NCI-H1092 treated with DMSO at 0.1 percent for 48 hours (cell line): ENCODE measurements around the gene MTX1.
"Not testable (repeated sequence)": the region's sequence is repeated elsewhere in the genome, so short reads cannot be mapped to it uniquely, and the experiment has no call there.

ENCODE experiments used
- DNase-seq: peaks from one replicate; lab custom pipeline; 2025; lab: John Stamatoyannopoulos, UW

Gene MTX1

GRCh38 chr1:155189926-155190325 is 18.6 kb upstream of the MTX1 start:
- DNase-seq = not testable (repeated sequence)

- DNase-seq = no peak
Observed at GRCh38 chr1:155191904-155192303, 16.6 kb upstream of the MTX1 start.

- peak; percentile 45 for DNase-seq
Observed at GRCh38 chr1:155192346-155193274, 15.9 kb upstream of the MTX1 start.

GRCh38 chr1:155193275-155193990 is 15.1 kb upstream of the MTX1 start:
- peak; percentile 92 for DNase-seq

DNA sequence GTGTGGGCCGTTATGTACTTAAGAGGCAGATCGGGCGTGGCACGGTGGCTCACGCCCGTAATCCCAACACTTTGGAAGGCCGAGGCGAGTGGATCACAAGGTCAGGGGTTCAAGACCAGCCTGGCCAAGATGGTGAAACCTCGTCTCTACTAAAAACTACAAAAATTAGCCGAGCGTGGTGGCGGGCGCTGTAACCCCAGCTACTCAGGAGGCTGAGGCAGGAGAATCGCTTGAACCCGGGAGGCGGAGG is 14.6 kb upstream of the MTX1 start:
- DNase-seq = not testable (repeated sequence)

GRCh38 chr1:155195201-155196102 is 13.0 kb upstream of the MTX1 start:
- no peak for DNase-seq

- DNase-seq = no peak
Observed at GRCh38 chr1:155196103-155196892, 12.2 kb upstream of the MTX1 start.

DNA sequence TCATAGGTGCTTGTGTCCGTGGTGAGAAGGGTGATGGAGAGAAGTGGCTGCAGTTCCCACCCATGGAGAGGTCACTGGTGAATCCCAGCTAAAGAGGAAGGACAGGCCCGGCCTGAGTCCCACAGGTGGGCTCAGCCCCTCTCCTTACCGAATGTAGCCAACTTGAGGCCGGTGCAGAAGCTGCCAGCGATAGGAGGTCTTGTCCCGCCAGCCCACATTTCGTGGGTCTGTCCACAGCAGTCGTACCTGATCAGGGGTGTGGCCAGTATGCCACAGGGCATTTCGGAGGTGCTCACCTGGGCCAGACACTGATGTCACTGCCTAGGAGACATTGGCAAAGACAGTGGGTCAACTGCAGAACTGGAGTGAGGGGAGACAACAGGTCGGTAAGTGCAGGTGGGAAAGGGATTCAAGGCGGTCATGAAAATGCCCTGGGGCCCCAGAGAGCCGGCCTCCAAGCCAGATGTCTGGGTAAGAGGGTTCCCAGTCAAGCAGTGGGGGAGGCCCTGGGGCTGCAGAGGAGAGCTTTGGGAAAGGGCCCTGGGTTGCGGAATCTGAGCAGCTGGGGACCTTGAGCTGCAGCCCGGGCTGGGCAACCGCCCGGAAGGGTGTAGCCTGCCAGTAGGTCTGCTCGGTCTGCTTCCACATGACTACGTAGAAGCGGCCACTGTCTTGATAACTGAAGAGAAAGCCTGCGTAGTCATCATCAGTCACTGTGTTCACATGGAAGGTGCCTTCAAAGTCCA is 11.4 kb upstream of the MTX1 start:
- DNase-seq = no peak

GRCh38 chr1:155197901-155198546 is 10.5 kb upstream of the MTX1 start:
- DNase-seq = no peak

- no peak for DNase-seq
Observed at GRCh38 chr1:155198547-155198906, 10.0 kb upstream of the MTX1 start.

DNA sequence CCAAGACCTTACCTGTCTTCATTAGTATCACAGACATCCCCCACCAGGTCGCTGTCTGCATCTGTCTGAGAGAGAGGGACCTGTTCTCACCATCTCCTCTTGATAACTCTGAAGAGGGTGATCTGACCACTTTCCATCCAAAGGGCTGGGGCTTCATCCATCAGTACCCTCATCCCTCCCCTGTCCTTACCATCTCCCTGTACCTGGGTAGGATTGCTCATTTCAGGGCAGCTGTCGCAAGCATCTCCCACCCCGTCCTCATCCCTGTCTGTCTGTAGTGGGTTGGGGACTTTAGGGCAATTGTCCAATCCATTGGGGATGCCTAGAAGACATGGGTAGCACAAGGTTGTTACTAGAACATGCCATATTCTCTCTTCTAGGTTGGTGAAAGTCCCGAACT is 8.7 kb upstream of the MTX1 start:
- DNase-seq = no peak

- no peak for DNase-seq
Observed at GRCh38 chr1:155200920-155201319, 7.6 kb upstream of the MTX1 start.

GRCh38 chr1:155202198-155202597 is 6.3 kb upstream of the MTX1 start:
- DNase-seq = no peak

GRCh38 chr1:155202731-155203515 is 5.6 kb upstream of the MTX1 start:
- DNase-seq = no peak

DNA sequence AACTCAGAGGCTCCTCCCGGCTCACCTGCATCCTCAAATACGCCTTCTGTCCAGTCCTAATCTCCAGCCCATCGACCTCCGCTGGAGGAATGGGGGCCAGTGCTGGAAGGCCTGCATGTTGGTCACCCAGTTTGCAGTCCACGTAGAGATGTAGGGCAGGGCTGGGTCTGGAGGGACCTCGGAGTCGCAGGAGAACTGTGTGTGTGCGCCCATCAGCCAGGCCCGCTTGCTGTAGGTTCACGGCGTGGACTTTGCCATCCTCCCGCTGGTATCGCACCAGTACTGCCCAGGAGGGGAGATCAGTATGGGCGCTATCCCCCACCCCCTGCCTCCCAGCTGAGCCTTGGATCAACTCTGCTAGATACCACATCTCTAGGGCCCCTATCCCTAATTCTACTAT is 3.5 kb upstream of the MTX1 start:
- DNase-seq = no peak

DNA sequence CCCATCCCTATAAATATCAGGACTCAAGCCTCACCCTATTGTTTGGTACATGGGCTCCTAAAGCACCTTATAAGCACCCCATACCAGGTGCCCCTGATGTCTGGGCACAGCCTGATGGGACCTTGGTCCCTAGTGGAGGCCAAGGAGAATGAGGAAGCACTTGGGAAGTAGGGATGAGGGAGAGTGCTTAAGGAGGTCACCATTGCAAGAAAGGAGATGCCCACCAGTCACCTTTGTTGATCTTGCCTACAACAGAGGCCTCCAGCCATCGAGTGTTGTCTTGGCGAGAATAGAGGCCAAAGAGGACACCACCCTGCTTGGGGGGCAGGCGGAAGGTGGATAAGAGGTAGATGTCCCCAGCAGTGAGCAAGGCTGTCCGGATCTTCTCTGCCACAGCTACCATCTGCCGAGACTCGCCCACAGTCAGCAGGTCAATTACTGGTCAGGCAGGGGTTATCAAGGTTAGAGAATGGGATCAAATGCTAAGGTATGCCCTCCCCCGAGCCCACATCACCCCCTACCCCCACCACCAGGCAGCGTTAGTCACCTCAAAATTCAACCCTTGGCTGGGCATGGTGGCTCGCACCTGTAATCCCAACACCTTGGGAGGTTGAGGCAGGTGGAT is 2.4 kb upstream of the MTX1 start:
- DNase-seq = no peak

DNA sequence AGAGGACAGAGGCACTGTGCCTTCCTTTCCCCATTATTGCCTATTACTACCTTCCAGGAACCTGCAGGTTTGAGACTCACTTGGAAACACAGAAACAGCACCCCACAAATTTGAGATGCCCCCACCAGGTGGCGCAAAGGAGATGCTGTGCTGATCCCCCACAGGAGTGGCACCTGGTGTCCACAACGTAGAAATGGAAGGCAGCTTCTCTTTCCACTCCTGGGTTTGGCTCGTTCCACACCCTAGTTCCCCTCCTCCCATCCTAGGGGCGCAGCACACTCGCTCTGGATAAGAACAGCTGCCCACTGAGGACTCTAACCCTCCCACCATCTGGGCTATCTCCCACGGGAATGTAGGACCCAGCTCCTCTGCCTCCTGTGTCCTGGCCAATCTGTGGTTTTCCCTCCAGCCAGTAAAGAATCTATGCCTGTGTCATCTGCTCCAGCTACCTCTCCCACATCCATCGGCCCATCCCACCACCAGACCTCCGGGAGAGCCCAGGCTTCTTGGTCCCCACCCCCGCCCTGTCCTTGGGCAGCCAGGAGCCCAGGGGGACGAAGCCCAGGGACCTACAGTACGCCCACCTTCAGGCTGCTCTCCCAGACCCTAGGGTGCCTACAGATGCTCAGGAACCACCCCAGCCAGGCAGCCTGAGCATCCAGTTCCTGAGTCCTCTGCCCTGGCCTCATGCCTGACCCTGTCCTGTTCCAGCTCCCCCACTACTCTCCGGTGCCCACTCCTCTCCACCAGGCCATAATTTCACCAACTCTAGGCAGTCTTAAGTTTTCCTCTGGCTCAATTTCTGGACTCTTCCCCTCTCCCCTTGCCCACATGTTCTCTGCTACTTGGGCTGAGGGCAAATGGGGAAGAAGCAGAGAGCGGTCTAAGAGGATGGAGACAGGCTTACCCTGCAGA is 1.3 kb upstream of the MTX1 start:
- peak; percentile 84 for DNase-seq
